ENCODE measurements around the gene APOF. TPM values are rescaled to one million over a fixed set of nuclear protein-coding genes. Genes with fewer than 3 reads are reported as not detected.

The APOF gene
- total RNA-seq, 2 donors from 2014 or later: not detected

DNA sequence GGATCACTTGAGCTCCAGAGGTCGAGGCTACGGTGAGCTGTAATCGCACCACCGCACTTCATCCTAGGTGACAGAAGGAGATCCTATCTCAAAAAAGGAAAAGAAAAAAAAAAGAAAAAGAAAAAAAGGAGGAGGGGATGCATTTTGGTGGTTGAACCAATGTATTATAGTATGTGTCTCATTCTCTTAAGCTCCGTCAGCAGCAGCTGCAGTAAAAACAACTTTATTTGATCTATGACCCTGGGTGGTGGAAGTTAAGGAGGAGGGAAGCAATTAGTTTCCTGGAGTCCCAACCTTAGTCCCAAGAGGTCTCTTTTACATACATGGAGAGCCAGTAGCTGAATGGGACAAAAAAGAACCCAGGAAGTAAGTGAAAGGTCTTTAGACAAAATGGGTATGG lies 26.8 kb upstream of the APOF start:
- Mint-ChIP-seq H3K9me3 (peaks cover 16% of the 10 kb centered on the region), H3K4me1 (peaks cover 7% of the 10 kb centered on the region), H3K36me3 (ENCODE audit: low read depth) (no peaks in the 10 kb centered on the region), H3K4me3 (no peak overlapping the region), H3K27ac (no peak overlapping the region), H3K27me3 (ENCODE audit: insufficient read depth) (no peaks in the 10 kb centered on the region)
- TF ChIP-seq CTCF (conservative IDR thresholded peaks at IDR 0.05): no peak
- Histone ChIP-seq H3K4me3 (ENCODE audit: low read length) (no peak overlapping the region), H3K27ac (ENCODE audit: low read depth, low read length) (no peak overlapping the region), H3K4me1 (ENCODE audit: control insufficient read depth, insufficient read depth, low read length) (no peaks in the 10 kb centered on the region), H3K9me3 (ENCODE audit: control insufficient read depth, low read length) (no peaks in the 10 kb centered on the region), H3K27me3 (ENCODE audit: control insufficient read depth, insufficient read depth, low read length, poor library complexity, severe bottlenecking) (no peaks in the 10 kb centered on the region), H3K9ac (ENCODE audit: extremely low read depth, low read length, poor library complexity, severe bottlenecking) (no peak overlapping the region), H3K36me3 (ENCODE audit: control insufficient read depth, insufficient read depth, low read length) (no peaks in the 10 kb centered on the region)
- 88 to 93% methylated on average over 4 to 5 of the region's 5 CpGs for WGBS, 2 experiments (ENCODE audit: insufficient coverage in 1 of 2, insufficient read length in 1 of 2)
- no peak for DNase-seq

GRCh38 chr12:56387152-56387736 lies 24.6 kb upstream of the APOF start:
- H3K27me3 Mint-ChIP-seq (ENCODE audit: insufficient read depth): no peaks in the 10 kb centered on the region
- DNase-seq: peak; percentile 68
- 71 to 100% methylated on average over 1 to 7 of the region's 7 CpGs for WGBS, 2 experiments (ENCODE audit: insufficient coverage in 1 of 2, insufficient read length in 1 of 2)

GRCh38 chr12:56385873-56386272 lies 23.2 kb upstream of the APOF start:
- no peak overlapping the region for H3K27ac ChIP-seq (ENCODE audit: low read depth, low read length)
- H3K36me3 Mint-ChIP-seq (ENCODE audit: low read depth): no peaks in the 10 kb centered on the region
- no peaks in the 10 kb centered on the region for H3K9me3 ChIP-seq (ENCODE audit: control insufficient read depth, low read length)
- no peak for TF ChIP-seq CTCF (conservative IDR thresholded peaks at IDR 0.05)
- peaks cover 7% of the 10 kb centered on the region for H3K4me1 Mint-ChIP-seq
- H3K36me3 ChIP-seq (ENCODE audit: control insufficient read depth, insufficient read depth, low read length): no peaks in the 10 kb centered on the region
- H3K9ac ChIP-seq (ENCODE audit: extremely low read depth, low read length, poor library complexity, severe bottlenecking): no peak overlapping the region
- 100% methylated on average over 1 of the region's 1 CpG for WGBS, 2 experiments (ENCODE audit: insufficient coverage in 1 of 2, insufficient read length in 1 of 2)
- H3K4me1 ChIP-seq (ENCODE audit: control insufficient read depth, insufficient read depth, low read length): no peaks in the 10 kb centered on the region
- H3K4me3 Mint-ChIP-seq: no peak overlapping the region
- no peak overlapping the region for H3K27ac Mint-ChIP-seq
- no peak for DNase-seq
- peaks cover 2% of the 10 kb centered on the region for H3K27me3 Mint-ChIP-seq (ENCODE audit: insufficient read depth)
- H3K9me3 Mint-ChIP-seq: no peaks in the 10 kb centered on the region
- peaks cover 4% of the 10 kb centered on the region for H3K27me3 ChIP-seq (ENCODE audit: control insufficient read depth, insufficient read depth, low read length, poor library complexity, severe bottlenecking)
- no peak overlapping the region for H3K4me3 ChIP-seq (ENCODE audit: low read length)

More at GRCh38 chr12:56387152-56387736, 24.6 kb upstream of the APOF start:
- H3K4me3 Mint-ChIP-seq: no peak overlapping the region
- no peaks in the 10 kb centered on the region for H3K9me3 ChIP-seq (ENCODE audit: control insufficient read depth, low read length)
- no peak overlapping the region for H3K9ac ChIP-seq (ENCODE audit: extremely low read depth, low read length, poor library complexity, severe bottlenecking)
- no peaks in the 10 kb centered on the region for H3K36me3 Mint-ChIP-seq (ENCODE audit: low read depth)
- peaks cover 6% of the 10 kb centered on the region for H3K9me3 Mint-ChIP-seq
- H3K27ac ChIP-seq (ENCODE audit: low read depth, low read length): no peak overlapping the region
- no peak for TF ChIP-seq CTCF (conservative IDR thresholded peaks at IDR 0.05)
- peaks cover 7% of the 10 kb centered on the region for H3K4me1 Mint-ChIP-seq
- no peaks in the 10 kb centered on the region for H3K27me3 ChIP-seq (ENCODE audit: control insufficient read depth, insufficient read depth, low read length, poor library complexity, severe bottlenecking)
- H3K4me1 ChIP-seq (ENCODE audit: control insufficient read depth, insufficient read depth, low read length): no peaks in the 10 kb centered on the region
- no peak overlapping the region for H3K4me3 ChIP-seq (ENCODE audit: low read length)
- H3K27ac Mint-ChIP-seq: peak overlapping the region; percentile 24
- H3K36me3 ChIP-seq (ENCODE audit: control insufficient read depth, insufficient read depth, low read length): no peaks in the 10 kb centered on the region
